Psoas muscle (tissue), 8 donors: Measurements from ENCODE around the gene NNT. TPM values are rescaled to one million over a fixed set of nuclear protein-coding genes. Genes with fewer than 3 reads are reported as not detected.

Experiments
- ATAC-seq, 4 donors: fragments of 200-7000 bp; cut with Tn5 transposase; one replicate each; pipeline ENCODE4 v1.9.1; 2020; ENCODE audit warnings: moderate library complexity in 3 of 4, mild to moderate bottlenecking in 2 of 4
- DNase-seq, 2 donors: peaks; one replicate each; pipeline ENCODE4 v3.0.0-alpha.2; 2020
- H3K27ac ChIP-seq: fragments of 200-600 bp; one replicate; pipeline ENCODE4 v1.8.0; 2022
- H3K27me3 ChIP-seq, 3 donors: fragments of 200-600 bp in 1 of 3; one replicate each; pipeline versions ENCODE4 v1.6.1 to v1.8.0; 2013 to 2022; ENCODE audit warnings: low read length in 2 of 3, mild to moderate bottlenecking in 2 of 3, moderate library complexity in 1 of 3; ENCODE audit not compliant: insufficient read depth in 3 of 3
- H3K36me3 ChIP-seq, 2 donors: fragments of 200-600 bp in 1 of 2; one replicate each; pipeline versions ENCODE4 v1.6.1 to v1.8.0; 2013 to 2022; ENCODE audit warnings: low read depth in 1 of 2, mild to moderate bottlenecking in 1 of 2, moderate library complexity in 1 of 2; ENCODE audit not compliant: insufficient read depth in 1 of 2
- H3K4me1 ChIP-seq: fragments of 200-600 bp; one replicate; pipeline ENCODE4 v1.8.0; 2022
- H3K4me3 ChIP-seq: fragments of 200-600 bp; one replicate; pipeline ENCODE4 v1.8.0; 2022; ENCODE audit warnings: mild to moderate bottlenecking
- H3K9me3 ChIP-seq: fragments of 200-600 bp; one replicate; pipeline ENCODE4 v1.8.0; 2022
- WGBS, 3 donors: extraction: QIAGEN DNeasy Blood & Tissue Kit; methylation state at CpG; one replicate each; pipeline versions ENCODE4 v1.1.6 to v1.1.7; 2013; 5-methylcytosine and 5-hydroxymethylcytosine counted together
- intact Hi-C, 2 donors: fragments of 100-400 bp; cut with DNase I; formaldehyde crosslinking; loops; one replicate each; pipeline versions ENCODE4 v1.11.0 to v1.14.2; 2022
- polyA plus RNA-seq, 3 donors: library from polyadenylated mRNA; stranded (reverse); fragments of 200-250 nt; gene quantifications; one replicate each; pipeline ENCODE4 v1.2.3, GENCODE V29; 2013
- total RNA-seq, 4 donors: library from RNA; stranded (reverse); fragmentation: NEBNext Ultra II Directional in 2 of 4; extraction: Animal tissue kit (Norgen Biotek cat#: 25700) in 2 of 4; gene quantifications; one replicate each; pipeline versions ENCODE4 v1.2.1 to v1.2.4, GENCODE V29; 2021 to 2023
- TF ChIP-seq, protein P1 (sequence below): fragments of 200-600 bp; IDR thresholded peaks from one replicate; pipeline ENCODE4 v1.8.0; 2022; ENCODE audit warnings: antibody characterized with exemption
- donor health status: healthy with polysubstance abuse.
- donor health status: DM: no; HTN: no; CAD: no; lungs with moderate emphysema.
- donor health status: Bipolar disorder and iron deficiency.
- donor health status: healthy.
- donor health status: DM: yes; HTN: yes; CAD: no.
- donor health status: DM: no; HTN: no; CAD: no.
- donor health status: DM: no; HTN: no; CAD: no.
- donor health status: DM: yes; HTN: yes; CAD: no.

NNT gene
- total and polyA plus RNA-seq, 7 donors = 108 to 442 (median 216) TPM

DNA sequence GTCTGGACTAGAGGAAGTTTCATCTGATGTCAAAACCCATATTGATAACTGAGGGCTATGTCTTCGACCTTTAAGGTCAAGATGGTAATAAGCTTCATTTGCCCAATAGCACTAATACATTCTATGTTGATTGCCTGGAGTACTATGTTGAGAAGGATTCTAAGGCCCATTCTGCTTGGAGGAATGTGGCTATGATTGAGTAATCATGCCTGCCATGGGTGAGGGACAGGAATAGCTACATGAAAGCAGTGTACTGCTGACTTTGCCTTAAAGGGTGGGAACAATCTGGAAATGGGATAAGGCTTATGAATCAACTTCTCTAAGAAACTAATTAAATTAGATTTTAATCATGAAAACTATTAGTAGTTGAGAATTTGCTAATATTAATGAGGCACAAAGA lies 13.6 kb downstream of the NNT start:
- Histone ChIP-seq H3K9me3 (no peaks in the 10 kb centered on the region), H3K36me3 (peaks cover 12 to 68% of the 10 kb centered on the region in 2 donors), H3K4me3 (no peak overlapping the region), H3K27me3 (no peaks in the 10 kb centered on the region), H3K4me1 (peaks cover 51% of the 10 kb centered on the region), H3K27ac (peak overlapping the region; percentile 72)
- ATAC-seq (peak; percentile 82 to 94 (median 92)), DNase-seq (no peak)
- intact Hi-C loops = no loop called here
- TF ChIP-seq, protein P1, sequence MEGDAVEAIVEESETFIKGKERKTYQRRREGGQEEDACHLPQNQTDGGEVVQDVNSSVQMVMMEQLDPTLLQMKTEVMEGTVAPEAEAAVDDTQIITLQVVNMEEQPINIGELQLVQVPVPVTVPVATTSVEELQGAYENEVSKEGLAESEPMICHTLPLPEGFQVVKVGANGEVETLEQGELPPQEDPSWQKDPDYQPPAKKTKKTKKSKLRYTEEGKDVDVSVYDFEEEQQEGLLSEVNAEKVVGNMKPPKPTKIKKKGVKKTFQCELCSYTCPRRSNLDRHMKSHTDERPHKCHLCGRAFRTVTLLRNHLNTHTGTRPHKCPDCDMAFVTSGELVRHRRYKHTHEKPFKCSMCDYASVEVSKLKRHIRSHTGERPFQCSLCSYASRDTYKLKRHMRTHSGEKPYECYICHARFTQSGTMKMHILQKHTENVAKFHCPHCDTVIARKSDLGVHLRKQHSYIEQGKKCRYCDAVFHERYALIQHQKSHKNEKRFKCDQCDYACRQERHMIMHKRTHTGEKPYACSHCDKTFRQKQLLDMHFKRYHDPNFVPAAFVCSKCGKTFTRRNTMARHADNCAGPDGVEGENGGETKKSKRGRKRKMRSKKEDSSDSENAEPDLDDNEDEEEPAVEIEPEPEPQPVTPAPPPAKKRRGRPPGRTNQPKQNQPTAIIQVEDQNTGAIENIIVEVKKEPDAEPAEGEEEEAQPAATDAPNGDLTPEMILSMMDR = no peak
- WGBS, 3 donors = 44 to 78% (median 63%) methylated on average over 1 of the region's 1 CpG

DNA sequence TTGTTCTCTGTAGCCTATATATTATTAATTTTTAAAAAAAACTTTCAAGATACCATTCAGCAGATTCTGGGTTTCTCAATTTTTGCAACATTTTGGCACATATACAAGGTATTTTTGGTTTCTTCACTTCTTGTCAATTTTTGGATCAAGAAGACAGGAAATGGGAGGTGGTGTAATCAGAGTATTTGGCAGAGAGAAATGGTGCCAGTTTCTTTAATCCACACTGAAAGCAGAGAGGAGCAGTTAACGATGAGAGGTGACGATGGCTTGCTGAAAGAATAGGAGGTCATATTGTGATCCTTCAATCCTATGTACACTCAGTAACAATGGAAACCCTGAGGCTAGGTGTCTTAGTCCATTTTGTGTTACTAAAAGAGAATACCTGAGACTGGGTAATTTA lies 16.4 kb downstream of the NNT start:
- 19 to 61% (median 26%) methylated on average over 2 of the region's 2 CpGs for WGBS, 3 donors
- Histone ChIP-seq H3K4me1 (peaks cover 37% of the 10 kb centered on the region), H3K36me3 (peaks cover 10 to 60% of the 10 kb centered on the region in 2 donors), H3K9me3 (no peaks in the 10 kb centered on the region), H3K27me3 (no peaks in the 10 kb centered on the region), H3K4me3 (no peak overlapping the region), H3K27ac (peak overlapping the region; percentile 54)
- no peak for DNase-seq
- ATAC-seq = peak in 3 of 4 donors; percentile 36 to 74 (median 71)
- intact Hi-C loops = no loop called here
- TF ChIP-seq, protein P1 = no peak

DNA sequence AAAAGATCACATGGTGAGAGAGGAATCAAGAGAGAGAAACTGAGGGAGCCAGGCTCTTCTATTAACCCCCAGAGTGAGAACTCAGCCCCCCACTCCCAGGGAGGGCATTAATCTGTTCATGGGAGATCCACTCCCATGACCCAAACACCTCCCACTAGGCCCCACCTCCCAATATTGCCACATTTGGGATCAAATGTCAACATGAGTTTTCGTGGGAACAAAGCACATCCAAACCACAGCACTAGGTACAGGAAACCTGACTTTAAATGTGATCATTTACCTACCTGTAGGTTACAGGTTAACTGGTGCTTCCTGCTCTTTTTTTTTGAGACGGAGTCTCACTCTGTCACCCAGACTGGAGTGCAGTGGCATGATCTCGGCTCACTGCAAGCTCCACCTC lies 16.9 kb downstream of the NNT start:
- no peak overlapping the region for H3K4me3 ChIP-seq
- ATAC-seq (peak in 3 of 4 donors; percentile 5 to 34 (median 21)), DNase-seq (no peak)
- peaks cover 37% of the 10 kb centered on the region for H3K4me1 ChIP-seq
- peak overlapping the region; percentile 54 for H3K27ac ChIP-seq
- H3K36me3 ChIP-seq = peaks cover 10 to 63% of the 10 kb centered on the region in 2 donors
- TF ChIP-seq, protein P1 = no peak
- H3K9me3 ChIP-seq = no peaks in the 10 kb centered on the region
- intact Hi-C loops = no loop called here
- 72 to 78% (median 74%) methylated on average over 3 of the region's 3 CpGs for WGBS, 3 donors
- no peaks in the 10 kb centered on the region for H3K27me3 ChIP-seq

DNA sequence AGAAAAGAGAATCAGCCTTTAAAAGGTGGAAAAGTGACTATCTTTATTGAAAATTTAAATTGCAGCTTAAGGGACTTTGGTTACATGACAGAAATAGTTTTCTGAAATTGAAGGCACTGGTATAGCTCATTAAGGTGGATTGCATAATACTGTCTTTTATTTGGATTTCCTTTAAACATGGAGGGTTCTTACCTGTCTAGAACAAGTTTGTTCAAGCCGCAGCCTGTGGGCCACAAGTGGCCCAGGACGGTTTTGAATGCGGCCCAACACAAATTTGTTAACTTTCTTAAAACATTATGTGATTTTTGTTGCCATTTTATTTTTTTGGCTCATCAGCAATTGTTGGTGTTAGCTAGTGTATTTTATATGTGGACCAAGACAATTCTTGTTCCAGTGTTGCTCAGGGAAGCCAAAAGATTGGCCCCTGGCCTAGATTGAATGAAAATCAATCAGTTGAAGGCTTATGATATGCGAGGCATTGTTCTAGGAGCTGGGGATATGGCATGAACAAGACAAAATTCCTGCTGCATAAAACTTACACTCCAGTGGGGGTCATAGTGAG lies 18.0 kb downstream of the NNT start:
- Histone ChIP-seq H3K27me3 (no peaks in the 10 kb centered on the region), H3K36me3 (peaks cover 8 to 65% of the 10 kb centered on the region in 2 donors), H3K4me3 (no peak overlapping the region), H3K4me1 (peaks cover 27% of the 10 kb centered on the region), H3K9me3 (no peaks in the 10 kb centered on the region), H3K27ac (peak overlapping the region; percentile 54)
- TF ChIP-seq, protein P1 = no peak
- WGBS, 3 donors = 94 to 99% (median 98%) methylated on average over 4 of the region's 4 CpGs
- ATAC-seq = no peak
- intact Hi-C loops = no loop called here
- DNase-seq = no peak

- DNase-seq = no peak
- WGBS, 3 donors = 88 to 98% (median 95%) methylated on average over 3 of the region's 3 CpGs
- Histone ChIP-seq H3K4me1 (peaks cover 21% of the 10 kb centered on the region), H3K36me3 (peaks cover 5 to 60% of the 10 kb centered on the region in 2 donors), H3K27ac (peak overlapping the region; percentile 17), H3K4me3 (no peak overlapping the region), H3K27me3 (no peaks in the 10 kb centered on the region), H3K9me3 (no peaks in the 10 kb centered on the region)
- ATAC-seq = no peak
- TF ChIP-seq, protein P1 = no peak
- intact Hi-C loops = no loop called here
Observed at GRCh38 chr5:43622074-43622473, 19.1 kb downstream of the NNT start.
